ENCODE data around the gene PSG11.
"Not testable (repeated sequence)": the region's sequence is repeated elsewhere in the genome, so short reads cannot be mapped to it uniquely, and the experiment has no call there.

- TF ChIP-seq EZH2 (IDR thresholded peaks at IDR 0.05); SRF (IDR thresholded peaks at IDR 0.05; ENCODE audit: low read depth); REST (IDR thresholded peaks at IDR 0.05; ENCODE audit: low read depth); CTCF (IDR thresholded peaks at IDR 0.05 in 2 of 3, conservative IDR thresholded peaks at IDR 0.05 in 1 of 3; ENCODE audit: borderline replicate concordance in 1 of 3, insufficient read depth in 1 of 3, low read depth in 2 of 3, low read length in 2 of 3); POLR2AphosphoS5 (IDR thresholded peaks at IDR 0.05; ENCODE audit: low read depth, low read length); POLR2A (IDR thresholded peaks at IDR 0.05; ENCODE audit: borderline replicate concordance, extremely low read depth, insufficient read depth, insufficient read length); MAX (IDR thresholded peaks at IDR 0.05): not testable (repeated sequence)
Measured at GRCh38 chr19:42988206-42988605, 38.1 kb downstream of the PSG11 start.
